Activated B cell treated with CpG ODN at 0.5 μM for 24 hours (primary cell): Measurements from ENCODE around the gene RASGRP1. TPM values are rescaled to one million over a fixed set of nuclear protein-coding genes. Genes with fewer than 3 reads are reported as not detected.

Experiments used
- ATAC-seq: fragments of 200-7000 bp; cut with Tn5 transposase; one replicate; pipeline ENCODE4 v1.10.0; 2021; ENCODE audit warnings: low read depth, mild to moderate bottlenecking, moderate library complexity
- CTCF ChIA-PET: fragments of 350-600 bp; sonication (Branson Sonifier 250); formaldehyde crosslinking; loops from one replicate; lab custom pipeline; 2021; ENCODE audit warnings: antibody characterized with exemption; lab: Charles Lee
- POLR2A ChIA-PET: fragments of 350-600 bp; sonication (Branson Sonifier 250); formaldehyde crosslinking; loops from one replicate; lab custom pipeline; 2021; ENCODE audit warnings: antibody characterized with exemption; lab: Charles Lee
- DNase-seq: peaks from one replicate; pipeline ENCODE4 v3.0.0; 2022
- H3K27ac Mint-ChIP-seq: one replicate; pipeline ENCODE4 v1.8.0; 2020; ENCODE audit warnings: mixed read lengths
- H3K27me3 Mint-ChIP-seq: one replicate; pipeline ENCODE4 v1.8.0; 2021; ENCODE audit warnings: mixed read lengths
- H3K36me3 Mint-ChIP-seq: one replicate; pipeline ENCODE4 v1.8.0; 2021; ENCODE audit warnings: low read depth, mixed read lengths
- H3K4me1 Mint-ChIP-seq: one replicate; pipeline ENCODE4 v1.8.0; 2021; ENCODE audit warnings: mixed read lengths
- H3K4me3 Mint-ChIP-seq: one replicate; pipeline ENCODE4 v1.8.0; 2020; ENCODE audit warnings: mild to moderate bottlenecking, mixed read lengths
- H3K9me3 Mint-ChIP-seq: one replicate; pipeline ENCODE4 v1.8.0; 2020; ENCODE audit warnings: mixed read lengths
- CTCF ChIP-seq: fragments of 200-600 bp; IDR thresholded peaks from one replicate; pipeline ENCODE4 v1.8.0; 2022; ENCODE audit warnings: antibody characterized with exemption, mild to moderate bottlenecking
- intact Hi-C: fragments of 100-400 bp; cut with micrococcal nuclease; formaldehyde crosslinking; loops from one replicate; pipeline ENCODE4 v1.15.1; 2024
- total RNA-seq: library from RNA; stranded (reverse); gene quantifications from 2 replicates; pipeline ENCODE4 v1.2.3, GENCODE V29; 2022

RASGRP1 gene
- total RNA-seq, 1 donor from 2014 or later = 37.7 TPM

GRCh38 chr15:38479266-38479665 lies 85.3 kb downstream of the RASGRP1 start:
- Mint-ChIP-seq H3K27ac (no peak overlapping the region), H3K9me3 (no peaks in the 10 kb centered on the region), H3K4me3 (no peak overlapping the region), H3K36me3 (peaks cover 64% of the 10 kb centered on the region), H3K27me3 (no peaks in the 10 kb centered on the region), H3K4me1 (peaks cover 3% of the 10 kb centered on the region)
- no peak for TF ChIP-seq CTCF
- ChIA-PET CTCF (interaction anchor here (1.1 to 6.6 kb wide), 5 partner anchors 39 to 220 kb away, joined by 3 to 84 read pairs (median 6); partner anchors contain the start of gene RASGRP1), POLR2A (interaction anchor here (0.7 kb wide), 1 partner anchor 17 kb away, joined by 3 read pairs; no protein-coding TSS in a partner anchor)
- intact Hi-C loops = loop anchor here (5.0 kb wide), 1 partner anchor 33 kb away; no protein-coding TSS in a partner anchor
- ATAC-seq (no peak), DNase-seq (no peak)

GRCh38 chr15:38477637-38478036 lies 87.0 kb downstream of the RASGRP1 start:
- Mint-ChIP-seq H3K36me3 (peaks cover 66% of the 10 kb centered on the region), H3K9me3 (no peaks in the 10 kb centered on the region), H3K4me1 (peaks cover 3% of the 10 kb centered on the region), H3K27ac (no peak overlapping the region), H3K4me3 (no peak overlapping the region), H3K27me3 (no peaks in the 10 kb centered on the region)
- ChIA-PET CTCF (interaction anchor here (1.7 to 6.6 kb wide), 4 partner anchors 37 to 222 kb away, joined by 6 to 84 read pairs (median 12); no protein-coding TSS in a partner anchor), POLR2A (no interaction called here)
- ATAC-seq (no peak), DNase-seq (no peak)
- no peak for TF ChIP-seq CTCF
- intact Hi-C loops = loop anchor here (5.0 kb wide), 1 partner anchor 35 kb away; no protein-coding TSS in a partner anchor

- H3K27ac Mint-ChIP-seq = no peak overlapping the region
- intact Hi-C loops = loop anchor here (5.0 kb wide), 1 partner anchor 36 kb away; no protein-coding TSS in a partner anchor
- TF ChIP-seq CTCF = no peak
- no peak overlapping the region for H3K4me3 Mint-ChIP-seq
- POLR2A ChIA-PET = interaction anchor here (1.1 kb wide), 1 partner anchor 206 kb away, joined by 3 read pairs; no protein-coding TSS in a partner anchor
- ATAC-seq (no peak), DNase-seq (no peak)
- H3K27me3 Mint-ChIP-seq = no peaks in the 10 kb centered on the region
- CTCF ChIA-PET = interaction anchor here (0.8 to 6.6 kb wide), 3 partner anchors 88 to 223 kb away, joined by 4 to 84 read pairs (median 25); partner anchors contain the start of gene RASGRP1
- peaks cover 54% of the 10 kb centered on the region for H3K36me3 Mint-ChIP-seq
- H3K9me3 Mint-ChIP-seq = no peaks in the 10 kb centered on the region
- H3K4me1 Mint-ChIP-seq = peaks cover 3% of the 10 kb centered on the region
Measured at GRCh38 chr15:38476120-38476519, 88.5 kb downstream of the RASGRP1 start.

- no peak for TF ChIP-seq CTCF
- no peaks in the 10 kb centered on the region for H3K9me3 Mint-ChIP-seq
- no peak overlapping the region for H3K27ac Mint-ChIP-seq
- H3K36me3 Mint-ChIP-seq = peaks cover 56% of the 10 kb centered on the region
- H3K4me3 Mint-ChIP-seq = no peak overlapping the region
- no peaks in the 10 kb centered on the region for H3K27me3 Mint-ChIP-seq
- CTCF ChIA-PET = interaction anchor here (0.8 to 6.6 kb wide), 7 partner anchors 35 to 222 kb away, joined by 3 to 84 read pairs (median 23); partner anchors contain the start of gene RASGRP1
- peaks cover 3% of the 10 kb centered on the region for H3K4me1 Mint-ChIP-seq
- no peak for DNase-seq
- POLR2A ChIA-PET = interaction anchor here (1.1 kb wide), 1 partner anchor 88 kb away, joined by 3 read pairs; no protein-coding TSS in a partner anchor
- no peak for ATAC-seq
- intact Hi-C loops = loop anchor here (2.0 to 5.0 kb wide), 2 partner anchors 21 to 37 kb away; partner anchors contain the start of gene FAM98B
Measured at GRCh38 chr15:38475361-38475760, 89.3 kb downstream of the RASGRP1 start.

- H3K27ac Mint-ChIP-seq = no peak overlapping the region
- no peak overlapping the region for H3K4me3 Mint-ChIP-seq
- no peaks in the 10 kb centered on the region for H3K9me3 Mint-ChIP-seq
Measured at GRCh38 chr15:38474155-38474757, 90.4 kb downstream of the RASGRP1 start.

More at GRCh38 chr15:38474155-38474757, 90.4 kb downstream of the RASGRP1 start:
- ATAC-seq (peak; percentile 100), DNase-seq (no peak)
- Mint-ChIP-seq H3K36me3 (peaks cover 53% of the 10 kb centered on the region), H3K27me3 (no peaks in the 10 kb centered on the region), H3K4me1 (no peaks in the 10 kb centered on the region)
- TF ChIP-seq CTCF = no peak
- ChIA-PET CTCF (interaction anchor here (1.2 to 6.6 kb wide), 7 partner anchors 34 to 232 kb away, joined by 3 to 84 read pairs (median 23); partner anchors contain the start of gene RASGRP1), POLR2A (no interaction called here)
- intact Hi-C loops = loop anchor here (1.0 to 2.0 kb wide), 6 partner anchors 19 to 225 kb away; partner anchors contain the start of genes FAM98B and RASGRP1
